Measurements from ENCODE around the gene MAML2. TPM values are rescaled to one million over a fixed set of nuclear protein-coding genes. Genes with fewer than 3 reads are reported as not detected.
A peak's percentile ranks its signal among the peaks of the same experiment; 100 is the strongest.

MAML2 gene
- total and polyA plus RNA-seq, 8 donors = 2.4 to 11.8 (median 4.1) TPM

DNA sequence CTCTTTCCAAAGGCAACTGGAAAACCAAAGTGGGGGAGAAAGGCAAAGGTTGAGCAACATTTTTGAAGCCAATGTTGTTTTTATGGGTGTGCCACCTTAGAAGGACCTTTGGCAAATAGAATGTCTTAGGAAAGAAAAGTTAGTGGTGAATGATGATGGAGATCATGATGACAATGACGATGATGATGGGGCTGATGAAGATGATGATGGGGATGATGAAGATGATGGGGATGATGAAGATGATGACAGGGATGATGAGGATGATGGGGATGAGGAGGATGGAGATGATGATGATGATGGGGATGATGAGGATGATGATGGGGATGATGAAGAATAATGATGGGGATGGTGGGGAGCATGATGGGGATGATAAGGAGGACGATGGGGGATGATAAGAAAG, 340.7 kb downstream of the MAML2 start:
- WGBS, 2 donors = 55 to 61% methylated on average over 2 of the region's 2 CpGs
- intact Hi-C loops (cut with DNase I) = no loop called here
- no peak for ATAC-seq
- no peak for TF ChIP-seq CTCF (IDR thresholded peaks at IDR 0.05)
- no peak for DNase-seq
- FAIRE-seq = no peak
- no peak overlapping the region for H3K27ac ChIP-seq
- H3K4me1 ChIP-seq = no peaks in the 10 kb centered on the region
- H3K9me3 ChIP-seq = no peaks in the 10 kb centered on the region
- H3K36me3 ChIP-seq = no peaks in the 10 kb centered on the region
- no peaks in the 10 kb centered on the region for H3K27me3 ChIP-seq
- H3K4me3 ChIP-seq = no peak overlapping the region

GRCh38 chr11:96001037-96001436, 342.0 kb downstream of the MAML2 start:
- Histone ChIP-seq H3K27ac (peak overlapping the region in 2 of 4 donors; percentile 44 to 70), H3K27me3 (no peaks in the 10 kb centered on the region), H3K4me3 (no peak overlapping the region), H3K9me3 (no peaks in the 10 kb centered on the region), H3K36me3 (no peaks in the 10 kb centered on the region), H3K4me1 (no peaks in the 10 kb centered on the region)
- FAIRE-seq (no peak), ATAC-seq (peak in 3 of 4 donors; percentile 18 to 78 (median 67)), DNase-seq (peak in 2 of 6 donors; percentile 29 to 31)
- no peak for TF ChIP-seq CTCF (IDR thresholded peaks at IDR 0.05)
- intact Hi-C loops (cut with DNase I) = no loop called here
- 57 to 69% methylated on average over 5 of the region's 5 CpGs for WGBS, 2 donors

DNA sequence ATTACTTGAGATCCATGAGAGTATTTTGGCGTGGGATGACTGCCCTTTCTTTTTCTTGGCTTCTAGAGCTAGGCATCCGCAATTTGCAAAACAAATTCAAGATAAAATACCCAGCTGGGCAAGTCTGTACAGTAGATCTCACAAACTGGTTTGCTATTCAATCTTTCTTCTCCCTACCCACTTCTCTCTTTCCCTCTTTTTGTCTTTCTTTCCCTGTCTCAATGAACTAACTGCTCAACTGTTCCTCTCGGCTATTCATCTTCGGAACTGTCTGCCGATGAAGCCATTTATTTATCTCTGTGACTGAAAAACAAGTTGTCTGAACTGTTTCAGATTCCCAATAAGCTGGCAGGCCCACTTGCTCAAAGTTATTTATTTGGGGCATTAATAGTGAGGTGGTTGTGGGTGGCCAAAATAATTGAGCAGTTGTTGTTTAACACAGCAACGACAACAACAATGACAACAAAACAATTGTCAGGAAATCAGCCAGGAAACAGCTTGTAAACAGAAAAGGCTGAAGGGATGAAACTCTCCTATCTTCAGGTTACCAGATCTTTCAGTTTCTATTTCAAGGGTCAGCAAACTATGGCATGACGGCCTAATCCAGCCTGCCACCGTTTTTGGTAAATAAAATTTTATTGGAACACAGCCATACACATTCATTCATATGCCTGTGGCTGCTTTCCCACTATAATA, 343.1 kb downstream of the MAML2 start:
- intact Hi-C loops (cut with DNase I) = no loop called here
- 23 to 26% methylated on average over 8 of the region's 8 CpGs for WGBS, 2 donors
- Histone ChIP-seq H3K4me3 (no peak overlapping the region), H3K4me1 (no peaks in the 10 kb centered on the region), H3K9me3 (no peaks in the 10 kb centered on the region), H3K27ac (peak overlapping the region in 2 of 4 donors; percentile 44 to 70), H3K36me3 (no peaks in the 10 kb centered on the region), H3K27me3 (no peaks in the 10 kb centered on the region)
- no peak for TF ChIP-seq CTCF (IDR thresholded peaks at IDR 0.05)
- DNase-seq = no peak
- ATAC-seq = peak in 3 of 4 donors; percentile 21 to 32 (median 30)
- no peak for FAIRE-seq

GRCh38 chr11:95996621-95997235, 346.3 kb downstream of the MAML2 start:
- intact Hi-C loops (cut with DNase I) = no loop called here
- Histone ChIP-seq H3K4me1 (no peaks in the 10 kb centered on the region), H3K36me3 (no peaks in the 10 kb centered on the region), H3K4me3 (no peak overlapping the region), H3K27me3 (no peaks in the 10 kb centered on the region), H3K9me3 (no peaks in the 10 kb centered on the region), H3K27ac (no peak overlapping the region)
- WGBS, 2 donors = 50 to 60% methylated on average over 4 of the region's 4 CpGs
- no peak for ATAC-seq
- FAIRE-seq = no peak
- DNase-seq = no peak
- TF ChIP-seq CTCF (IDR thresholded peaks at IDR 0.05) = no peak

DNA sequence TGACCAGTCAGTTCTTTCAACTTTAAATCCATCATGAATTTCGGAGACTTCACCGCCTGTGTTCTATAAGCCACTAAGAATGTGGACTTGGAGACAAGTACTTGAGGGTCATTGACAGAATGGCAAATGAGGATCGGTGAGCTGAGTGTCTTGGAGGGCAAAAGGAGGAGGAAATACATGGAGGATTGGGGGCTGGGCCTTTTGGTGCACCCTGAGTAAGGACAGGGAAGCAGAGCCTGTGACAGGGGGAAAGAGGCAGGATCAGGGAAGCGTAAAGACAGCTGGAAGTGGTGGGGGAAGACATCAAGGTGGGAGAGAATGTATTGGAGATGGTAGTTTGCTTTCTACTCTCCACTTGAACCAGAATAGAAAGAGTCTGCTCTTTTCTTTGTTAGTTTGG, 348.7 kb downstream of the MAML2 start:
- no peak for TF ChIP-seq CTCF (IDR thresholded peaks at IDR 0.05)
- no peaks in the 10 kb centered on the region for H3K27me3 ChIP-seq
- no peak for DNase-seq
- H3K4me1 ChIP-seq = no peaks in the 10 kb centered on the region
- H3K36me3 ChIP-seq = no peaks in the 10 kb centered on the region
- no peak overlapping the region for H3K27ac ChIP-seq
- H3K9me3 ChIP-seq = no peaks in the 10 kb centered on the region
- 72 to 79% methylated on average over 4 of the region's 4 CpGs for WGBS, 2 donors
- FAIRE-seq = no peak
- no peak overlapping the region for H3K4me3 ChIP-seq
- intact Hi-C loops (cut with DNase I) = no loop called here
- ATAC-seq = no peak

Data from pancreas (tissue), 10 donors.